ENCODE data around the gene GM2A.

- TF ChIP-seq CTCF (IDR thresholded peaks at IDR 0.05; ENCODE audit: poor library complexity, severe bottlenecking) (no peak), REST (IDR thresholded peaks at IDR 0.05; ENCODE audit: borderline replicate concordance) (no peak)
Observed at GRCh38 chr5:151222790-151223446, 30.1 kb upstream of the GM2A start.
